HUDEP-2 (cell line): ENCODE results near the gene ZNF627.
A peak's percentile ranks its signal among the peaks of the same experiment; 100 is the strongest.
"Not testable (repeated sequence)": the region's sequence is repeated elsewhere in the genome, so short reads cannot be mapped to it uniquely, and the experiment has no call there.

Experiments used
- DNase-seq, 76 experiments: peaks; one replicate each; lab custom pipeline; 2025; ENCODE audit not compliant: unreplicated experiment in 76 of 76; lab: John Stamatoyannopoulos, UW

ZNF627 gene

DNA sequence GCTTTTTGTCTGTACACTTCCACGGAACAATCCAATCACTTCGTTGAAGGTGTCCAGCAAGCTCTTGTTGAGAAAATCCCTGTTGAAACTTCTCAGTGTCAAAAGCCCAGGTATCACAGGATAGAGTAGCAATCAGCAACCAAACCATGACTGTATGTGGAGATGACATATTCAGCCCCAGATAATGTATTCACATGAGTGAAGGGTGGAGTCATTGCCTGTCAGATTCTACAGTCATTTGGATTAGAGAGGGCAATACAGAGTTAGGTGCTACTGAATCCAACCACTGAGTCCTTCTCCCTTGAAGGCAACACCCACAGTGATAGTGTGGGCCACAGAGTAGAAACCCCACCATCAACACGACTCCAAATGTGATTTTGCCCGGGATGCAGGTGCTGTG lies 23.3 kb downstream of the ZNF627 start:
- no peak for DNase-seq

DNA sequence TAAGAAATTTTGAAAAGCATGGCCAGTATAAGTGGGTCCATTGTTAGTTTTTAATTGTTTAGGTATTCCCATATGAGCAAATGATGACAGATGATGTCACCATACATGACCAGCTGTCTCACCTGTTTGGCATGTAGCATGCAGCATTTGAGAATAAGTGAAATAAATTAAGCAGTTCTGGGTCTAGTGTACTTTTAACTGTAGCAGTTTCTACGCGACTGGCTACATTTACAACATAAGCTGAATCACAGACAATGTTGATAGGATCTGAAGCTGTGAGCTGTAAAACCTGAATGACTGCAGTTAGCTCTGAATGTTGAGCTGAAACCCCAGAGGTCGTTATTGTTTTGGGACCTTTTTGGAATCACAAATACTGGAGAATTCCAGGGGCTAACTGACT lies 25.1 kb downstream of the ZNF627 start:
- DNase-seq, result not testable (repeated sequence)

- peak in 2 of 76 experiments; percentile 28 to 32 for DNase-seq
Observed at GRCh38 chr19:11624069-11624463, 26.8 kb downstream of the ZNF627 start.

- no peak for DNase-seq
Observed at GRCh38 chr19:11626252-11626651, 29.0 kb downstream of the ZNF627 start.

GRCh38 chr19:11633223-11633622 lies 35.9 kb downstream of the ZNF627 start:
- DNase-seq, result no peak

GRCh38 chr19:11634018-11634662 lies 36.9 kb downstream of the ZNF627 start:
- not testable (repeated sequence) for DNase-seq

- DNase-seq, result no peak
Observed at GRCh38 chr19:11639245-11639601, 41.9 kb downstream of the ZNF627 start.

- peak in 65 of 76 experiments; percentile 72 to 99 (median 96) for DNase-seq
Observed at GRCh38 chr19:11639602-11640471, 42.6 kb downstream of the ZNF627 start.

- no peak for DNase-seq
Observed at GRCh38 chr19:11641244-11641643, 44.0 kb downstream of the ZNF627 start.

DNA sequence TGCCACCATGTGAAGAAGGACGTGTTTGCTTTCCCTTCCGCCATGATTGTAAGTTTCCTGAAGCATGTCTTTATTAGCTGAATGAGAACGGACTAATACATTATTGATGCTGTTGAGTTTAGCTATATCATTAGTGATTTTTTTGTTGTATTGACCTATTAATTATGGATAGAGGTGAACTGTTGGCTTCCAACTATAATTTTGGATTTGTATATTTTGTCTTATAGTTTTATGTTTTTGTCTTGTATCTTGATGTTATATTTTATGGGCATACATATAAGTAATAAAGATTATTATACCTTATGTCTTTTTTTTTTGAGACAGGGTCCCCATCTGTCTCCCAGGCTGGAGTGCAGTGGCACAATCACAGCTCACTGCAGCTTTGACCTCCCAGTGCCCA lies 45.6 kb downstream of the ZNF627 start:
- DNase-seq, result no peak

- no peak for DNase-seq
Observed at GRCh38 chr19:11649941-11650340, 52.7 kb downstream of the ZNF627 start.

- no peak for DNase-seq
Observed at GRCh38 chr19:11651062-11651461, 53.8 kb downstream of the ZNF627 start.

GRCh38 chr19:11652056-11652455 lies 54.8 kb downstream of the ZNF627 start:
- no peak for DNase-seq

DNA sequence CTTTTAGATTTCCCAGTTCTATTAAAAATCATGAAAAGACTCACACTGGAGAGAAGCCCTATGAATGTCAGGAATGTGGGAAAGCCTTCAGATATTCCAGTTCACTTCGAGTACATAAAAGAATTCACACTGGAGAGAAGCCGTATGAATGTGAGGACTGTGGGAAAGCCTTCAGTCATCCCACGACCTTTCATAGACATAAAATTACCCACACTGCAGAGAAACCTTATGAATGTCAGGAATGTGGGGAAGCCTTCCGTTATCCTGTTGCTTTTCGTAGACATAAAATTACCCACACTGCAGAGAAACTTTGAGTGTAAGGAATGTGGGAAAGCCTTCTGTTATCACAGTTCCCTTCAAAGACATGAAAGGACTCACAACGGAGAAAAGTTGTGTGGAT lies 55.2 kb downstream of the ZNF627 start:
- no peak for DNase-seq

- DNase-seq, result no peak
Observed at GRCh38 chr19:11656535-11656934, 59.3 kb downstream of the ZNF627 start.

- DNase-seq, result no peak
Observed at GRCh38 chr19:11657307-11657706, 60.0 kb downstream of the ZNF627 start.

GRCh38 chr19:11658970-11659369 lies 61.7 kb downstream of the ZNF627 start:
- no peak for DNase-seq

DNA sequence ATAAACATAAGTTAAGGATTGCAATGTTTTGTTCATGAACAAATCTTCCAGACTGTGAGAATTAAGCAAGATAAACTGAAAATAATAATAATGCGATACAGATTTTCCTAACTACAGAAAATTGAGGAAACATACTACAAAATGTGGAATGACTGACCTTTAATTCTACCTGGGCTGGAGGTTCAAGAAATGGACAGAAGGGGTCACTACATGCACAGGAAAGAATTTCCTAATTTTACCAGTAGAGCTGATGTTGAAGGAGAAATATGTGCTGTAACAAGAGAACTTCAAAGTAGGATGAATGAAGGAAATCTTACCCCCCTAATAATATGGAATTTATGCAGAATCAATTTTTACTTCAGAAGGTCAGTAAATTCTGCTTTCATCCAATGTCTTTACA lies 62.3 kb downstream of the ZNF627 start:
- DNase-seq, result no peak

- no peak for DNase-seq
Observed at GRCh38 chr19:11662278-11662677, 65.0 kb downstream of the ZNF627 start.

DNA sequence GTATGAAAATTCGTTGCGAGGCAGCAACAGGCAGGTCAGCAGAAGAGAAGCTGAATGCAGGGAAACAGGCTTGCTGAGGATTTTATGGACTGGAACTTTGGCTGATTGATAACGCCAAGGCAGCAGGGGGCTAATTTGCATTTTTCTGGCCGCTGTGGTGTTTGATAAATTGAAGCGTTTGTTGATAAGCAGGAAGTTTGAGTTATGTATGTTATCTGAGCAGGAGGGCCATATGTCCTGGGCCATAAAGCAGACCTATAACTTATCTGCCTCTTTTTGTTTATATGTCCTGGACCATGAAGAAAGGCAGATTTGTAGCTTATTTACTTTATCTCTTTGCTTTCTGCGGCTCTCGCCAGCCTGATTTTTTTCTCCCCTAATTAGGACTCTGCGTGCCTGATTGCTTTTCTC lies 65.9 kb downstream of the ZNF627 start:
- DNase-seq, result no peak
